ENCODE results near the gene LTBP2.

- no peak for TF ChIP-seq CTCF (IDR thresholded peaks at IDR 0.05 in 4 of 5, conservative IDR thresholded peaks at IDR 0.05 in 1 of 5)
- TF ChIP-seq POLR2A (IDR thresholded peaks at IDR 0.05) = no peak
Measured at GRCh38 chr14:74516451-74517160, 95.4 kb downstream of the LTBP2 start.
